ENCODE measurements around the gene ASAP2.

Gene ASAP2

GRCh38 chr2:9271091-9271490 lies 64.5 kb downstream of the ASAP2 start:
- no peak for DNase-seq
- Histone ChIP-seq H3K9me3 (replicated peaks; ENCODE audit: insufficient read depth, low read length) (no peaks in the 10 kb centered on the region), H3K36me3 (replicated peaks; ENCODE audit: insufficient read depth, low read length) (no peaks in the 10 kb centered on the region), H3K4me2 (ENCODE audit: low read depth, low read length) (no peak overlapping the region), H3F3A (ENCODE audit: insufficient read depth, low read length) (no peaks in the 10 kb centered on the region), H3K9ac (ENCODE audit: low read length) (no peak overlapping the region), H3K27ac (ENCODE audit: low read length) (no peak overlapping the region), H3K4me1 (ENCODE audit: low read length) (no peaks in the 10 kb centered on the region), H3K9me2 (replicated peaks; ENCODE audit: insufficient read depth, low read length) (no peaks in the 10 kb centered on the region), H3K27me3 (replicated peaks; ENCODE audit: insufficient read depth, low read length) (no peaks in the 10 kb centered on the region), H4K20me1 (ENCODE audit: insufficient read depth, low read length) (no peaks in the 10 kb centered on the region), H3K79me2 (ENCODE audit: low read length) (no peaks in the 10 kb centered on the region), H3K4me3 (ENCODE audit: low read length) (no peak overlapping the region), H2AFZ (ENCODE audit: low read length) (no peak overlapping the region)
- TF ChIP-seq EZH2phosphoT487 (IDR thresholded peaks at IDR 0.05; ENCODE audit: low read length) (no peak), EZH2 (optimal IDR thresholded peaks at IDR 0.05; ENCODE audit: low read depth, low read length) (no peak), CTCF (IDR thresholded peaks at IDR 0.05; ENCODE audit: low read length) (no peak)

- Histone ChIP-seq H3K4me1 (ENCODE audit: low read length) (no peaks in the 10 kb centered on the region), H3F3A (ENCODE audit: insufficient read depth, low read length) (no peaks in the 10 kb centered on the region), H3K36me3 (replicated peaks; ENCODE audit: insufficient read depth, low read length) (no peaks in the 10 kb centered on the region), H4K20me1 (ENCODE audit: insufficient read depth, low read length) (no peaks in the 10 kb centered on the region), H3K27ac (ENCODE audit: low read length) (no peak overlapping the region), H3K4me3 (ENCODE audit: low read length) (no peak overlapping the region), H3K9me3 (replicated peaks; ENCODE audit: insufficient read depth, low read length) (no peaks in the 10 kb centered on the region), H2AFZ (ENCODE audit: low read length) (no peak overlapping the region), H3K9ac (ENCODE audit: low read length) (no peak overlapping the region), H3K79me2 (ENCODE audit: low read length) (no peaks in the 10 kb centered on the region), H3K27me3 (replicated peaks; ENCODE audit: insufficient read depth, low read length) (no peaks in the 10 kb centered on the region), H3K9me2 (replicated peaks; ENCODE audit: insufficient read depth, low read length) (no peaks in the 10 kb centered on the region), H3K4me2 (ENCODE audit: low read depth, low read length) (no peak overlapping the region)
- no peak for DNase-seq
- TF ChIP-seq EZH2 (optimal IDR thresholded peaks at IDR 0.05; ENCODE audit: low read depth, low read length) (no peak), EZH2phosphoT487 (IDR thresholded peaks at IDR 0.05; ENCODE audit: low read length) (no peak), CTCF (IDR thresholded peaks at IDR 0.05; ENCODE audit: low read length) (no peak)
These were observed 65.1 kb downstream of the ASAP2 start for GRCh38 chr2:9271691-9272090.

GRCh38 chr2:9273486-9274130 lies 67.0 kb downstream of the ASAP2 start:
- Histone ChIP-seq H3K9me3 (replicated peaks; ENCODE audit: insufficient read depth, low read length) (no peaks in the 10 kb centered on the region), H3F3A (ENCODE audit: insufficient read depth, low read length) (no peaks in the 10 kb centered on the region), H3K4me1 (ENCODE audit: low read length) (no peaks in the 10 kb centered on the region), H3K9ac (ENCODE audit: low read length) (no peak overlapping the region), H3K4me3 (ENCODE audit: low read length) (no peak overlapping the region), H3K4me2 (ENCODE audit: low read depth, low read length) (no peak overlapping the region), H3K36me3 (replicated peaks; ENCODE audit: insufficient read depth, low read length) (no peaks in the 10 kb centered on the region), H3K27ac (ENCODE audit: low read length) (no peak overlapping the region), H3K9me2 (replicated peaks; ENCODE audit: insufficient read depth, low read length) (no peaks in the 10 kb centered on the region), H2AFZ (ENCODE audit: low read length) (no peak overlapping the region), H4K20me1 (ENCODE audit: insufficient read depth, low read length) (no peaks in the 10 kb centered on the region), H3K79me2 (ENCODE audit: low read length) (no peaks in the 10 kb centered on the region), H3K27me3 (replicated peaks; ENCODE audit: insufficient read depth, low read length) (no peaks in the 10 kb centered on the region)
- DNase-seq, result no peak
- TF ChIP-seq EZH2 (optimal IDR thresholded peaks at IDR 0.05; ENCODE audit: low read depth, low read length) (no peak), EZH2phosphoT487 (IDR thresholded peaks at IDR 0.05; ENCODE audit: low read length) (no peak), CTCF (IDR thresholded peaks at IDR 0.05; ENCODE audit: low read length) (no peak)
